Nephron progenitor cell (in vitro differentiated cells): ENCODE data around the gene HOXB3.

Source experiments
- DNase-seq: peaks from one replicate; pipeline ENCODE4 v3.0.0; 2021
- H3K27ac Mint-ChIP-seq: 2 replicates; pipeline ENCODE4 v1.8.0; 2021; ENCODE audit warnings: mild to moderate bottlenecking, moderate library complexity, mixed read lengths
- H3K27me3 Mint-ChIP-seq: 2 replicates; pipeline ENCODE4 v1.8.0; 2021; ENCODE audit warnings: mild to moderate bottlenecking, low read depth, mixed read lengths; ENCODE audit not compliant: poor library complexity
- H3K36me3 Mint-ChIP-seq: 2 replicates; pipeline ENCODE4 v1.8.0; 2021; ENCODE audit warnings: low read depth, mixed read lengths
- H3K4me1 Mint-ChIP-seq: 2 replicates; pipeline ENCODE4 v1.8.0; 2021; ENCODE audit warnings: mixed read lengths
- H3K4me3 Mint-ChIP-seq: 2 replicates; pipeline ENCODE4 v1.8.0; 2021; ENCODE audit warnings: mild to moderate bottlenecking, moderate library complexity, mixed read lengths
- H3K9me3 Mint-ChIP-seq: 2 replicates; pipeline ENCODE4 v1.8.0; 2021; ENCODE audit warnings: mild to moderate bottlenecking, moderate library complexity, mixed read lengths
- CTCF ChIP-seq: fragments of 200-600 bp; sonication (generic); IDR thresholded peaks from 2 replicates; pipeline ENCODE4 v1.5.0; 2021; ENCODE audit warnings: antibody characterized with exemption

HOXB3 gene

GRCh38 chr17:48578616-48579470 lies 11.2 kb downstream of the HOXB3 start:
- H3K27me3 Mint-ChIP-seq, result peaks cover 3% of the 10 kb centered on the region
- H3K9me3 Mint-ChIP-seq, result no peaks in the 10 kb centered on the region

DNA sequence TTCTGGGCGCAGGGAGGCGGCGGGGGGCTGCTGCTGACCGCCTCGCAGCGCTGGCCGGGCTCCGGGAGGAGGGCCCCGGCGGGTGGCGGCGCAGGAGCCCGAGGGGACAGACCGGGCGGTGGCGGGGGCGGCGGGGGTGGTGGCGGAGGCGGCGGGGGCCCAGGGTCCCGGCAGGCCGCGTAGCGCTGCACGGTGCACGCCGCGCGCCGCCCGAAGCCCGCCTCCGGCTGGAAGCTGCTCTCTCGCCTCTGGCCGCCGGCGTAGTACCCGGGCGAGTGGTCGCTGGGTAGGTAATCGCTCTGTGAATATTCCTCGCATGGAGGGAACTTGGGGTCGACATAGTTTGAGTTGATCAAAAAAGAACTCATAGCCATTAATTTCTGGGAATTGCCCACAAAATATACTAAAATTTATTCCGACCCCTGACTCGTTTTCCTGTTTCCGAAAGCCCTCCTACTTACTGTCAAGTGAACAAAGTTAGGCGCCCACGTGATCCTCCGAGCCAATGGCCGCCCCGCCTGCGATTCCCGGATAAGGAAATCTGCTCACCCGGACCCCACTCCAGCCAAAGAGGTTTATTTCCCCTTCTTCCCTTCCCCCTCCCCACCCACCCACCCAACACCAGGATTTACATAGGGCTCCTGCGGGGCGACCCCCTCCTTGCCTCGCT lies 12.0 kb downstream of the HOXB3 start, which contains the start of gene HOXB4:
HOXB4 (minus strand) TSS at position 405 of the 670 bp plus-strand sequence; CDS start at position 374, 31 bp downstream.
- peaks cover 3% of the 10 kb centered on the region for H3K27me3 Mint-ChIP-seq
- H3K4me1 Mint-ChIP-seq, result peaks cover 46% of the 10 kb centered on the region
- peak; percentile 80 for DNase-seq
- peak within 1 kb of the TSS; percentile 99 for H3K4me3 Mint-ChIP-seq
- peaks cover 72% of the 10 kb centered on the region for H3K36me3 Mint-ChIP-seq
- TF ChIP-seq CTCF, result no peak
- H3K27ac Mint-ChIP-seq, result peak within 1 kb of the TSS; percentile 100
- H3K9me3 Mint-ChIP-seq, result no peaks in the 10 kb centered on the region

More at GRCh38 chr17:48578616-48579470, 11.2 kb downstream of the HOXB3 start:
- no peak for TF ChIP-seq CTCF
- Mint-ChIP-seq H3K4me3 (peak overlapping the region; percentile 99), H3K27ac (peak overlapping the region; percentile 100), H3K4me1 (peaks cover 53% of the 10 kb centered on the region), H3K36me3 (peaks cover 72% of the 10 kb centered on the region)
- peak; percentile 55 for DNase-seq

DNA sequence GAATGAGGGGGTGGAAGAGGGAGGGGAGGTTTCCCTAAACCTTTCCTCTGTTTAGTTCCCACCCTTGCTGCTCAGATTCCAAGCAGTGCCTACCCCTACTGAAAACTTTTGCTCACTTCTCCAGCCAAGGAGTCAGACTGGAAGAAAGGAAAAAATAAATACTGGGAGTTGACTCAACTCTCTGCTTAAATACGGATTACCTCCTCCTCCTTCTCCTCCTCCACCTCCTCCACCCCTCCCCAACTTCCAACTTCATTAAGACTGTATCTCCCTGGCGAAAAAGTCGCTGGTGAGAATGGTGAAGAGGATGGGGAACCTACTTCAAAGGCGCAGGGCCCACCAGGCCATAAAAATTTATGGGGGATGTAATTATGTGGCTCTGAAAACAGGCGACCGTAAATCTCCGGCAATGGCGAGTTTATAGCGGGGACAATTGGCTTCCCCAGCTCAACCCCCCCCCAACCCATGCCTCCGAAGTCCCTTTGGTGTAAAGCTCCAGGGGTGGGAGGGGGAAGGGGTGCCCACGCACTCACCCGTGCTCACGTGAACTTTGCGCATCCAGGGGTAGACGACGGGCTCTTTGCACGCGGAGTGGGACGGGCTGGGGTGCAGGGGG lies 12.6 kb downstream of the HOXB3 start:
- peak; percentile 85 for DNase-seq
- peaks cover 3% of the 10 kb centered on the region for H3K27me3 Mint-ChIP-seq
- no peaks in the 10 kb centered on the region for H3K9me3 Mint-ChIP-seq
- H3K36me3 Mint-ChIP-seq, result peaks cover 69% of the 10 kb centered on the region
- H3K27ac Mint-ChIP-seq, result peak overlapping the region; percentile 100
- H3K4me1 Mint-ChIP-seq, result peaks cover 39% of the 10 kb centered on the region
- no peak for TF ChIP-seq CTCF
- H3K4me3 Mint-ChIP-seq, result peak overlapping the region; percentile 91

DNA sequence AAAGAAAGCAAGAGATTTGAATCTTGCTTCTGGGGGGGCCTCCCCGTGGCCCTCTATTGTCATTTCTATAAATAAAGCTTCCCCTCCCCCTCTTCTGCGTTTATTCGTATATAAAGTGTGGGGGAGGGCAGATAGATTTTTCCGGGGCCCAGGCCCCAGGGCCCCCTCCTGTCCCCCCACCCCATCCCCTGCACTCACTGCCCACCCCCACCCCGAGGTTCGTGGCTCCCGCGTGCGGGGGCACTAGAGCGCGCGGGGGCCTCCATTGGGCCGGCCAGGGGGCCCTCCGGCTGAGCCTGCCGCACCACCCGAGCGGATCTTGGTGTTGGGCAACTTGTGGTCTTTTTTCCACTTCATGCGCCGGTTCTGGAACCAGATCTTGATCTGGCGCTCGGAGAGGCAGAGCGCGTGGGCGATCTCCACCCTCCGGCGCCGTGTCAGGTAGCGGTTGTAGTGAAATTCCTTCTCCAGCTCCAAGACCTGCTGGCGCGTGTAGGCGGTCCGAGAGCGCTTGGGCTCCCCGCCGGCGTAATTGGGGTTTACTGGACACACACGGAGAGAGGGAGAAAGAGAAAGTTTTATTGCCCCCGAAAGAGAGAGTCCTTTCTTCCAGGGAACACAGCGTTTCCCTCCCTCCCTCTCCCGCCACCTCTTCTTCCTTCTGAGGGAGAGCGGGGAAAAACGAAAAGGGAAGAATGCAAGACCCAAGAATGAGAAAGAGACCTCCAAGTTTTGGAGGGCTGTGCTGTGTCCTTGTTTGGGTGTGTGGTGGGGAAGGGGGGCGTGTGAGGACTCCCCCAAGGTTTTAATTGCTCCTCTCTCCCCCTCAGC lies 13.3 kb downstream of the HOXB3 start:
- Mint-ChIP-seq H3K4me3 (peak overlapping the region; percentile 91), H3K4me1 (peaks cover 38% of the 10 kb centered on the region), H3K36me3 (peaks cover 66% of the 10 kb centered on the region), H3K27me3 (peaks cover 3% of the 10 kb centered on the region), H3K27ac (peak overlapping the region; percentile 100), H3K9me3 (no peaks in the 10 kb centered on the region)
- DNase-seq, result peak; percentile 71
- TF ChIP-seq CTCF, result no peak

DNA sequence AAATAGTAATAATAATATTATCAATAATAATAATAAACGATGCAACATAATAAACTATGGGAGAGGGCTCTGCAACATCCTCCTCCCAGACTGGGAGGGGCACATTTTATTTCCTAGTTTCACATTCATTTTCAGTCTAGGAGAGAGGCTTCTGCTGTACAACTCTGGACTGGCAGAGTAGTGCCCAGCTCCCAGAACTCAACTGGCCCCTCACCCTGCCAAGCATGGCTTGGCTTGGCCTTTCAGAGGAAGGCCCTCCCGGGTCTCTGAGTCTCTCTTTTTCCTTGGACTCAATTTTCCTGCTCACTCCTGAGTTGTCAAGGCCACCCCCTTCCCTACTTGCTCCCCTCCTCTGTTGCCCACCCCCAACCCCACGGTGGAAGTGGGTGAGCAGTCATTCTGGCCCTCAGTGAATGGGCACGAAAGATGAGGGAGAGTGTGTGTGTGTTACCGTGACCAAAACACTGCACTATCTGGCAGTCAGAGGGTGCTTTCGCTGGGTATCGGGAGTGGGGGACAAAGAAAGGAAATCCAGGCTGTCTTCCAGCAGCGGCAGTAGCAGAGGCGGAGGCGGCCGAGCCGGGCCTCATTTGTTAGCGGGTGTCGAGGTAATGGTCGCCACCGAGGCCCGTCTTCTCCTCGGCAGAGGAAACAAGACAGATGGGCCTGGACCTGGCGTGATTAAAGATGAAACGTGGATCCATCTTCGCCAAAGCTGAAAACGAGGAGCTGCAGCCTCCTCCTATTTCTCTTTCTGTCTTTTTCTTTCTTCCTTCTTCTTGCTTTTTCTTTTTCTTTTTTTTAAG lies 14.2 kb downstream of the HOXB3 start:
- peaks cover 3% of the 10 kb centered on the region for H3K27me3 Mint-ChIP-seq
- H3K36me3 Mint-ChIP-seq, result peaks cover 65% of the 10 kb centered on the region
- no peak for DNase-seq
- no peak overlapping the region for H3K4me3 Mint-ChIP-seq
- no peak for TF ChIP-seq CTCF
- no peak overlapping the region for H3K27ac Mint-ChIP-seq
- peaks cover 33% of the 10 kb centered on the region for H3K4me1 Mint-ChIP-seq
- H3K9me3 Mint-ChIP-seq, result no peaks in the 10 kb centered on the region
